ENCODE data around the gene GM2A.
A peak's percentile ranks its signal among the peaks of the same experiment; 100 is the strongest.

The GM2A gene

GRCh38 chr5:151219789-151220188 is 33.2 kb upstream of the GM2A start:
- DNase-seq (ENCODE audit: low spot score): no peak
- peak; percentile 29 for TF ChIP-seq CTCF (IDR thresholded peaks at IDR 0.05; ENCODE audit: extremely low read depth, insufficient read depth, missing control alignments)
- in situ Hi-C loops (cut with MboI; ENCODE audit: low pct_unique_long_range_greater_than_20kb, low sequenced_read_pairs, unreplicated experiment): no loop called here

GRCh38 chr5:151221574-151221973 is 31.4 kb upstream of the GM2A start:
- no peak for TF ChIP-seq CTCF (IDR thresholded peaks at IDR 0.05; ENCODE audit: extremely low read depth, insufficient read depth, missing control alignments)
- no peak for DNase-seq (ENCODE audit: low spot score)
- in situ Hi-C loops (cut with MboI; ENCODE audit: low pct_unique_long_range_greater_than_20kb, low sequenced_read_pairs, unreplicated experiment): no loop called here

- in situ Hi-C loops (cut with MboI; ENCODE audit: low pct_unique_long_range_greater_than_20kb, low sequenced_read_pairs, unreplicated experiment): no loop called here
- DNase-seq (ENCODE audit: low spot score): no peak
These were observed 30.8 kb upstream of the GM2A start for GRCh38 chr5:151222054-151222789.

GRCh38 chr5:151222790-151223446 is 30.1 kb upstream of the GM2A start:
- peak; percentile 68 for DNase-seq (ENCODE audit: low spot score)
- in situ Hi-C loops (cut with MboI; ENCODE audit: low pct_unique_long_range_greater_than_20kb, low sequenced_read_pairs, unreplicated experiment): no loop called here
- no peak for TF ChIP-seq CTCF (IDR thresholded peaks at IDR 0.05; ENCODE audit: extremely low read depth, insufficient read depth, missing control alignments)

More at GRCh38 chr5:151222054-151222789, 30.8 kb upstream of the GM2A start:
- no peak for TF ChIP-seq CTCF (IDR thresholded peaks at IDR 0.05; ENCODE audit: extremely low read depth, insufficient read depth, missing control alignments)

- in situ Hi-C loops (cut with MboI; ENCODE audit: low pct_unique_long_range_greater_than_20kb, low sequenced_read_pairs, unreplicated experiment): no loop called here
- DNase-seq (ENCODE audit: low spot score): peak; percentile 78
These were observed 29.3 kb upstream of the GM2A start, which contains the start of gene CCDC69 for GRCh38 chr5:151223447-151224264. TSS of gene CCDC69 (minus strand) at chr5:151224092. CDS start at chr5:151223970, 122 bp downstream.

More at GRCh38 chr5:151223447-151224264, 29.3 kb upstream of the GM2A start, which contains the start of gene CCDC69:
- TF ChIP-seq CTCF (IDR thresholded peaks at IDR 0.05; ENCODE audit: extremely low read depth, insufficient read depth, missing control alignments): peak; percentile 15
